Amygdala (tissue), 56 donors: ENCODE results near the gene PPP1R13B.
"Not testable (repeated sequence)": the region's sequence is repeated elsewhere in the genome, so short reads cannot be mapped to it uniquely, and the experiment has no call there.

ENCODE experiments used
- DNase-seq, 56 donors: peaks; one replicate each; lab custom pipeline; 2025; lab: John Stamatoyannopoulos, UW

PPP1R13B gene

DNA sequence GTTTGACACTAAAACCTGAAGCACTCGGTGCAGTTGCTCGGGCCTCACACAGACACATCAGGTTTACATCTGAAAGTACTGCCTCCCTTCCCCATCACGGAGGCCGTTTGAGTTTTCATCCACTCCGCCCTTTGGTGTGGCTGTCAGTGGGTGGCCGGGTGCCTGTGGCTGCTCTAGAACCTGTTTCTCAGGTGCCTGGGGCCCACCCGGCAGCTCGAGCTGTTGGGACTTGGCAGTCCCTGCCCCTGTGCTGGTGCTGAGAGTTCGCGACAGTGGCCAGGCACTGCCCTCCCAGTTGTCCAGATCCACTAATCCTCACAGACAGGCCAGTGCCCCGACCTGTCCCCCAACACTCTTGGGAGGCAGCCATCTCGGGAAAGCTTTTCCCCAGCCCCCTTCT, 154.5 kb downstream of the PPP1R13B start:
- no peak for DNase-seq

DNA sequence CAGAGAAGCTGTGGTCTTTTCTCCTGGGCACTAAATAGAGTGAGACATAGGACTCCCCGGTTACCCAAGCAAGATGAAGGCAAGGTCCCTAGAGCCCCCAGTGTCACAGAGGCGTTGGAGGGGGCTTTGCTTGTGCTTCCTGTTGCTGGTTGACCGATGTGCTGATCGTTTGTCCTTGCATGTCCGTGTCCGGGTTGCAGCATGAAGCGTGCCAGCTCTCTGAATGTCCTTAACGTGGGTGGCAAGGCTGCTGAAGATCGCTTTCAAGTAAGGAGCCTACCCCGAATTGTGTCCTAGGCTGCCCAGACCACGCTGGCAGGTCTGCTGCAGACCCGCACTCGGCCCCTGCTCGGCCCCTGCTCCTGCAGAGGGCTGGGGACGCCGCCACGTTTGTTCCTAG, 155.2 kb downstream of the PPP1R13B start:
- DNase-seq, result no peak

DNA sequence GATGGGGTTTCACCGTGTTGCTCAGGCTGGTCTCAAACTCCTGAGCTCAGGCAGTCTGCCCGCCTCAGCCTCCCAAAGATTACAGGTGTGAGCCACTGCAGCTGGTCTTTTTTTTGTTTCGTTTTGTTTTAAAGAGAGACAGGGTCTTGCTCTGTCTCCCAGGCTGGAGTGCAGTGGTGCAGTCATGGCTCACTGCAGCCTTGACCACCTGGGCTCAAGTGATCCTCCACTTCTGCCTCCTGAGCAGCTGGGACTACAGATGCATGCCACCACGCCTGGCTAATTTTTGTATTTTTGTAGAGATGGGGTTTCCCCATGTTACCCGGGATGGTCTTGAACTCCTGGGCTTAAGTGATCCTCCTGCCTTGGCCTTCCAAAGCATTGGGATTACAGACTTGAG, 155.7 kb downstream of the PPP1R13B start:
- not testable (repeated sequence) for DNase-seq

DNA sequence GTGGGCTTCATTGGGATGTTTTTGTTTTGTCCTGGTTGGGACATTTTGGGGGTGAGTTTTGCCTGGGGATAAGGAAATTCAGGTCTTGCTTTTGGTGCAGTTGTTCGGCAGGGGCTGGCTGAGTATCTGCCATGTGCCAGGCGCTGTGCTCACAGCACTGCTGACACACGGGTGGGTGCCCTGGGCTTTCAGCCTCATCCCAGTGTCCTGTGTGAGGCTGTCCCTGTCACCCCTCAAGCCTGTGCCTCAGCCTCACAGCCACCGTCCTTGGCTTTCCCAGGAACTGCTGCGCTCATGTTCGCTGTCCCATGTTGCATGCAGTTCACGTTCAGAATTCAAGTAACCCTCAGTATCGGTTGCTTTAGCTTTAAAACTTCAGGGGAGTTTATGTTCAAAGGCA, 157.0 kb downstream of the PPP1R13B start:
- no peak for DNase-seq

DNA sequence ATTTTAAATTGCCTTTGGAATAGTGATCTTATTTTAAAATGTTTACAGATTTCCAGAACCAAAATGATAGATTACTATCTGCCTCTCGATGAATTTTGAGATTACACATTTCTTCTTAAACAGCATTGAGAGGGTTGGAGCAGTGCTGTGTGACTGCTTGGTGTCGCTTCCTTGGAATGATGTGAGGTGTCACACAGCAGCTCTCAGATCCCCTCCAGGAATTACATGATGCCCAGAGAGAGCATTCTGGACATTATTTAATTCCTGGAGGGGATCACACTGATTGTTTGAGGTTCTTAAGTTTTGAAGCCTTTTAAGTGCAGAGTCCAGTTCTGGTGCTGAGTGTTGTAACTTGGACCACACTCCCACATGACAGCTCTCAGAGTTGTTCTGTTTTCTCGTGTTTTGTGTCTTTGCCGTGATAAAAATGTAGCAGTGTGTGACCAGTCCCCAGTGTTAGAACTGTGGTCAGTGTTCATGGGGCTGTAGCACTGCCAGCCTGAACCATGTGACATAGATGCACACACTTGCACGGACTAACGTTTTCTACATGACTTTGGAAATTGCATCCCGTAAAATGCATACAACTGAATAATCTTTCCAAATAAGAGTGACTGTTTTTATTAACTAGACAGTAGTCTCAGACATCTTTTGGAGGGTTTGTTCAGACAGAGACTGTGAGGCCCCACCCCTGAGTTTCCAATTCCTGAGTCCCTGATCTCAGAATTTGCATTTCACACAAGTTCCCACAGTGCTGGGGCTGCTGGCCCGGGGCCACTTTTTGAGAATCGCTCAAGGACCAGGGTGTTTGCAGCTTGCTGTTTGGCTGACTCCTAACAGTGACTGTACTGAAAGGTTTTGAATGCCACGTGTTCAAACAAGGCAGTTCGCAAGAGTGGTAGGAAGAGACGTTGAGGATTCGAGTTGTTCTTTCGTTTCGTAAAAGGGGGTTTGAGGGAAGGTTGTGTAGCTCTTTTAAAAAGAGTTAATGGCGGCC, 158.2 kb downstream of the PPP1R13B start:
- DNase-seq, result peak in 30 of 56 donors; percentile 22 to 77 (median 54)

DNA sequence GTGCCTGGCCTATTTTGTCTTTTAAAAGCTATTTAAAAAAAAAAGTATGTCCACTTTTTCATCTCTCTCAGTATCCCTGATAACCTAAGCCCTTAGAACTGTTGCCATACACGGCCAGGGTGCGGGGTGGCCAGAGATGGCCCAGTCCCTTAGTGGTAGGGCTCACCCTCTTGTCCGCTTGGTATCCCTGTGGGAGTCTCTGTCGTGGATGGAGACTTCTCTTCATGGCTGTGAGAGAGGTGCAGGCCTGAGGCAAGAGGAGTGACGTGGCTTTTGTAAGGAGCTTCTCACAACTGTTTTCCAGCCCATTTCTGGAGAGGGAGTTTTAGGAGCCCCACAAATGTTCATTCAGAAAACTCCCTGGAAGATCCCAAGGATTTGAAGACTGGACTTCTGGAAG, 158.9 kb downstream of the PPP1R13B start:
- DNase-seq, result no peak

DNA sequence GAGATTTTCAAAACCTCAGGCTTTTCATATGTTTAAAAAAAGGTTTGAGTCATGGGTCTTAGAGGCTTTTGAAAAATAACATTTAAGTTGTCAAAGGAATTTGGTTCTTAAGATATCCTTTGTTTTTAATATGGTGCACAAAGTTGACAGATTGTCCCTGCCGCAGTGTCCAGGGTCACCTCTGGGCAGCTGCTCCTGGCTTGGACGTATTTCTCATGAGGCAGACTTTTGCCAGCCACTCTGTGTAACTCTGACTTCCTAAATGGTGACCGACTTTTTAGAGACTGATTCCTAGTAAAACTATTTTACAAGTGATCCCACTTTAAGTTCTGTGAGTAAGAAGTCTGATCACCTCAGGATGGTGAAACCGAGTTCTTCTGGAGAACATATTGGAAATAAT, 159.7 kb downstream of the PPP1R13B start:
- DNase-seq, result no peak

DNA sequence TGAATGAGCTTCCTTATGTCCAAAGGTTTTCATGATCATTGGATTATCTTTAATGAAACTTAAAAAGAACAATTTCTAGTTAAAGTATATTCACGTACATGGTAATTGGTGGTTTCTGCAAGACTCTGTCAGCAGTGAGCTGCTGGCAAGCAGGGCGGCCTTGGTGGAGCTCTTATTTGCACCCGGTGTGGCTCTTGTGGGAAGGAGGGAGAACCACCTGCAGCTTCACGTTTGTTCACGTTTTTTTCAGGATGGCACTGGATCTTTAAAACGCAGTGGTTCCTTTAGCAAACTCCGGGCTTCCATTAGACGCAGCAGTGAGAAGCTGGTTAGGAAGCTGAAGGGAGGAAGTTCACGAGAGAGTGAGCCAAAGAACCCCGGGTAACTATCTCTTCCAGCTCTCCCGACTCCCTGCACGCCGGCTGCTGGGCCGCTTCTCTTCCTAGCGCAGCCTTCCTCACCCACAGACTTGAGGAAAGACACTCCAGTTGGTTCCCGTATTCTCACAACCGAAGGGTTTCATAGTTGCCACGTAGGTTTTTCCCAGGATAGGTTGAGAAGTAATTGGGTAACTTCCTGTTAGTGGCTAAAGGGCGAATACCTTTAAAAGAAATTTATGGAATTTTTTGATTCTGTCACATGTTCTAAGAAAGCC, 160.4 kb downstream of the PPP1R13B start:
- no peak for DNase-seq

DNA sequence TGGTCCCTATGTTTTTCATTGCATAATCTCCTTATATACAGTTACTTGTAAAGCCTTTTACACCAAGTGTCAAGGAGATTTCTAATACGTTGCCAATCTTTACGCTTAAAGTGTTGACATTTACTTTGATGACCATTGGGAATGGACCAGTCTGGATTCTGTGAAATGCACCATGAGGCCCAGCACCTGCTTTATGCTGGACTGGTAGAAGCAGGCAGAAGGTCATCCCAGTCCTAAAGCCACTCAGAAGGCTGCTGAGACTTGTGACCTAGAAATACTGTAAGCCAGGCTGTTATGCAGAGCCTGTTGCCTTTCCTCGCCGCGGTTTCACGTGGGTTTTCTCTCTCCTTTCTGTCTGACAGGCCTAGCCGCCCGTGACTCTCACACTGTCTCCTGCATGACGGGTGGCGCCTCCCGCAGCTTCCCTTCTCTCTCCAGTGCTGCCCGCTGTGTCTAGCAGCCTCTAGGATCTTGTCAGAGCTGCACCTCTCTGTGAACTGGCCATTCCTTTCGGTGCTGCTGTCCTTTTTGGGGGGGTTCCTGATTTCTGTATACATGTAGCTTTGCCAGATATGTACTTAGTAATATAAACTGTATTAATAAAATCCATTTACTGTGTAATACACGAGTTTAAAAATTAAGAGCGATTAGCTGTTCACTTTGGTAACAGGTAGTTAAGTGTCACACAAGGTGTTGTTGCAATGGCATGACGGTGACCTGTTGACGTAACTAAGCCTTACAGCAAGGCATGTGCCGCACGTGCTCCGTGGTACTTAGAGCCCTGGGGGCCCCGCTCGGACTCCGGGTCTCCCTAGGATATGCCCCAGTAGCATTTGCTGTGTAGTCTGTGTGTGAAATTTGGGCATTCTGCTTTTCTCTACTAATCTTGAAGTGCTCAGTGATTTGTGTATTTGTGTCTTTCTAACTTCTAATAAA, 161.8 kb downstream of the PPP1R13B start:
- no peak for DNase-seq

DNA sequence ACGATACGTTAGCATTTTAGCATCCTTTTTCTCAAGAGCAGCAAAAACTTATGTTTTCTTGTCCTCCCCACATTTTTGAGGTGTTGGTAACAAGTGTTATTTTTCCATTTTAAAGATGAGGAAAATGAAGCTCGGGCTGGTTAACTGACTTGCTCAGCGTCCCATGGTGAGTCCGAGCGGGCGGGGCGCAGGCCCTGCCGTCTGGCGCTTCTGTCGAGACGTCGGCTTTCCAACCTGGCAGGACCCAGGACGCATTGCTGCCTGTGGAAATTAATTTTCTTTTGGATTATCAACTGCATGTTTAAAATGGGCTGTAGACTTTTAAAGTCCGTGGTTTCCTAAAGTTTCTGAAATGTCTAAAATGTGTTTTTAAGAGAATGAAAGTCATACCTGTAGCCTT, 162.5 kb downstream of the PPP1R13B start:
- no peak for DNase-seq

DNA sequence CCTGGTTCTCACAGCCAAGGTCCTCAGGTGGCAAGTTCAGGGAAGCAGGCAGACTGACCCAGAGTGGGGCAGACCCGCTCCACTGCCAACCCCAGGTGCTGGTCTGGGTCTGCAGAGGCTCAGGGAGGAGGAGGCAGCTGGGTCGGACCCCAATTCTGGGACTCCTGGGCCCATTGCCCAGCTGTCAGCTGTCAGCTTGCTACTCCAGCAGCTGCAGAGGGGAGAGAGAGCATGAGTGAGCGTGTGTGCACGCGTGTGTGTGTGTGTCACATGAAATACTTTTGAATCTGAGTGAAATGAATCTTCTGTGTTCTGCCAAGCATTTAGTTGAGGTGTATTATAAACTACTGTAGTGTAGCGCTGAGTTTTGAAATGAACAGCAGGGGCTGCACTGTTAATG, 162.9 kb downstream of the PPP1R13B start:
- peak in 4 of 56 donors; percentile 18 to 52 (median 41) for DNase-seq
